Uterus (tissue), 4 donors: ENCODE measurements around the gene PAQR7. TPM values are rescaled to one million over a fixed set of nuclear protein-coding genes. Genes with fewer than 3 reads are reported as not detected.

Experiments
- DNase-seq, 2 donors: peaks; one replicate each; pipeline ENCODE4 v3.0.0-alpha.2; 2019 to 2020
- H3K27ac ChIP-seq, 2 donors: fragments of 200-600 bp; sonication (generic); 1 replicate in 1 of 2; 2 replicates in 1 of 2; pipeline ENCODE4 v1.5.1; 2016 to 2018
- H3K27me3 ChIP-seq, 2 donors: fragments of 200-600 bp; sonication (generic); one replicate each; pipeline ENCODE4 v1.5.1; 2018 to 2019; ENCODE audit warnings: control low read depth in 1 of 2
- H3K36me3 ChIP-seq, 2 donors: fragments of 200-600 bp; sonication (generic); one replicate each; pipeline ENCODE4 v1.5.1; 2019; ENCODE audit warnings: control low read depth in 1 of 2
- H3K4me1 ChIP-seq, 2 donors: fragments of 200-600 bp; sonication (generic); one replicate each; pipeline ENCODE4 v1.5.1; 2018 to 2019; ENCODE audit warnings: control low read depth in 1 of 2
- H3K4me3 ChIP-seq, 2 donors: fragments of 200-600 bp; sonication (generic); 1 replicate in 1 of 2; 2 replicates in 1 of 2; pipeline ENCODE4 v1.5.1; 2018 to 2019; ENCODE audit warnings: mild to moderate bottlenecking in 1 of 2
- H3K9me3 ChIP-seq, 2 donors: fragments of 200-600 bp; sonication (generic); one replicate each; pipeline ENCODE4 v1.5.1; 2019; ENCODE audit warnings: control low read depth in 1 of 2
- CTCF ChIP-seq, 4 experiments: fragments of 200-600 bp in 2 of 4; fragments of 450-650 bp in 2 of 4; sonication (generic) in 2 of 4; IDR thresholded peaks; one replicate each; pipeline ENCODE4 v1.5.1; 2016 to 2019; ENCODE audit warnings: antibody characterized with exemption in 4 of 4, mild to moderate bottlenecking in 2 of 4, moderate library complexity in 1 of 4
- POLR2A ChIP-seq, 2 donors: fragments of 450-650 bp; IDR thresholded peaks; one replicate each; pipeline ENCODE4 v1.6.1; 2016; ENCODE audit warnings: antibody characterized with exemption in 2 of 2, mild to moderate bottlenecking in 1 of 2, moderate library complexity in 1 of 2
- intact Hi-C: fragments of 100-400 bp; cut with DNase I; formaldehyde crosslinking; loops from one replicate; pipeline ENCODE4 v1.15.1; 2023; ENCODE audit warnings: low total_unique reads
- total RNA-seq, 4 donors: library from RNA; depleted of rRNA in 3 of 4; stranded (reverse); fragments of >200 nt in 3 of 4; gene quantifications; one replicate each; pipeline versions ENCODE4 v1.1.0 to v1.2.4, GENCODE V29; 2014 to 2023
- donor health status: DM: yes; HTN: yes; CAD: no.

The PAQR7 gene
- total RNA-seq, 4 donors from 2014 or later: 4.7 to 20.1 (median 9.9) TPM

DNA sequence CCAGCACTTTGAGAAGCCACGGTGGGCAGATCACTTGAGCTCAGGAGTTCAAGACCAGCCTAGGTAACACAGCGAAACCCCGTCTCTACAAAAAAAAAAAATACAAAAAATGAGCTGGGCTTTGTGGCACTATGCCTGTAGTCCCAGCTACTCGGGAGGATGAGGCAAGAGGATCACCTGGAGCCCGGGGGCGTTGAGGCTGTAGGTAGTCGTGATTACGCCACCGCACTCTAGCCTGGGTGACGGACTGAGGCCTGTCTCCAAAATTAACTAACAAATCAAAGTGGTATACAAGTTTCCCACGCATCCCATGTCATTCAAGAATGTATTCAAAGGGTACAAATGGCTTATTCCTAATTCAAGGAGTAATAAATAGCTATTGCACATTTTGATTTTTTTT lies 18.7 kb downstream of the PAQR7 start:
- Histone ChIP-seq H3K4me1 (no peaks in the 10 kb centered on the region), H3K27me3 (no peaks in the 10 kb centered on the region), H3K9me3 (no peaks in the 10 kb centered on the region), H3K27ac (no peak overlapping the region), H3K4me3 (no peak overlapping the region), H3K36me3 (no peaks in the 10 kb centered on the region)
- intact Hi-C loops: no loop called here
- TF ChIP-seq CTCF (IDR thresholded peaks at IDR 0.05) (no peak), POLR2A (IDR thresholded peaks at IDR 0.05) (no peak)
- DNase-seq: no peak

GRCh38 chr1:25854554-25854953 lies 21.0 kb downstream of the PAQR7 start:
- no peaks in the 10 kb centered on the region for H3K4me1 ChIP-seq
- H3K27me3 ChIP-seq: no peaks in the 10 kb centered on the region
- intact Hi-C loops: no loop called here
- TF ChIP-seq POLR2A (IDR thresholded peaks at IDR 0.05) (no peak), CTCF (IDR thresholded peaks at IDR 0.05) (no peak)
- H3K4me3 ChIP-seq: no peak overlapping the region
- H3K36me3 ChIP-seq: no peaks in the 10 kb centered on the region
- no peaks in the 10 kb centered on the region for H3K9me3 ChIP-seq
- H3K27ac ChIP-seq: no peak overlapping the region
- DNase-seq: no peak

- H3K27me3 ChIP-seq: no peaks in the 10 kb centered on the region
- no peaks in the 10 kb centered on the region for H3K36me3 ChIP-seq
- H3K4me1 ChIP-seq: no peaks in the 10 kb centered on the region
- no peak overlapping the region for H3K4me3 ChIP-seq
- intact Hi-C loops: no loop called here
- TF ChIP-seq CTCF (IDR thresholded peaks at IDR 0.05) (no peak), POLR2A (IDR thresholded peaks at IDR 0.05) (no peak)
- DNase-seq: no peak
- H3K9me3 ChIP-seq: no peaks in the 10 kb centered on the region
- H3K27ac ChIP-seq: no peak overlapping the region
These were observed 27.0 kb downstream of the PAQR7 start for GRCh38 chr1:25848531-25848930.

DNA sequence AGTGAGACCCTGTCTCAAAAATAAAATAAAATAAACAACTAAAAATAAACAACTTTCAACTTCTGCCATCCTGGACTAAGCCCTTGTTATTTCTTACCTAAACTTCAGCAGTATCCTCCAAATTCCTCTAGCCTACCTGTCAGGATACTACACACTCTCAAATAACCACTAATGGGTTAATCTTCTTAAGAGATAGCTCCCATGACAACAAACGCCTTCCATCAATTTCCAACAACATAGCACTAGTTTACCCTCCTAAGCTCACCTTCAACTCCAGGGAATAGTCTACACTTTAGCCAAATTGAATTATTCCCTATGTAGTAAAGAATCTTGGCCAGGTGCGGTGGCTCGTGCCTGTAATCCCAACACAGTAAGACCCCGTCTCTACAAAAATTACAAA lies 27.6 kb downstream of the PAQR7 start:
- Histone ChIP-seq H3K36me3 (no peaks in the 10 kb centered on the region), H3K27me3 (no peaks in the 10 kb centered on the region), H3K27ac (no peak overlapping the region), H3K4me3 (no peak overlapping the region), H3K4me1 (no peaks in the 10 kb centered on the region), H3K9me3 (no peaks in the 10 kb centered on the region)
- intact Hi-C loops: no loop called here
- no peak for DNase-seq
- TF ChIP-seq CTCF (IDR thresholded peaks at IDR 0.05) (no peak), POLR2A (IDR thresholded peaks at IDR 0.05) (no peak)

DNA sequence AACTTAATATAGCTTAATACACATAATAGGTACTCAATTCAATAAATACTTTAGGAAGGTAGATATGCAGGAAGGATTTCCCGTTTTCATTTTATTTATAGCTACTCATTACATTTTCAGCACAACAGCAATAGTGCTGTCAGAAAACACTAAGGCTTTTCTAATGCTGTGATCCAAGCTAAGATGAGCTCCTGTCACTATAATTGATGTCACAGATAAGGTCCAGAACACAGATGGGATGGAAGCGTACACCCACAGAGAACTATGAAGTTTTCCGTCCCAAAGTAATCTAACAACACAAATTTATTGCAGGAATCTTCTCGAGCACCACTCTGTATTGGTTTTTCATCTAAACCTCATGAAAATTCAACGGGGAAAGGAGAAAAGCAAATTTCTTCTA lies 29.8 kb downstream of the PAQR7 start:
- Histone ChIP-seq H3K36me3 (no peaks in the 10 kb centered on the region), H3K9me3 (no peaks in the 10 kb centered on the region), H3K4me1 (no peaks in the 10 kb centered on the region), H3K4me3 (no peak overlapping the region), H3K27me3 (no peaks in the 10 kb centered on the region), H3K27ac (no peak overlapping the region)
- DNase-seq: no peak
- intact Hi-C loops: no loop called here
- TF ChIP-seq CTCF (IDR thresholded peaks at IDR 0.05) (no peak), POLR2A (IDR thresholded peaks at IDR 0.05) (no peak)
